Bone marrow (tissue), 2 donors: Measurements from ENCODE around the gene SCAMP2.
A peak's percentile ranks its signal among the peaks of the same experiment; 100 is the strongest.
"Not testable (repeated sequence)": the region's sequence is repeated elsewhere in the genome, so short reads cannot be mapped to it uniquely, and the experiment has no call there.

ENCODE experiments used
- DNase-seq, 2 donors: peaks; one replicate each; lab custom pipeline; 2025; lab: John Stamatoyannopoulos, UW

SCAMP2 gene, protein sequence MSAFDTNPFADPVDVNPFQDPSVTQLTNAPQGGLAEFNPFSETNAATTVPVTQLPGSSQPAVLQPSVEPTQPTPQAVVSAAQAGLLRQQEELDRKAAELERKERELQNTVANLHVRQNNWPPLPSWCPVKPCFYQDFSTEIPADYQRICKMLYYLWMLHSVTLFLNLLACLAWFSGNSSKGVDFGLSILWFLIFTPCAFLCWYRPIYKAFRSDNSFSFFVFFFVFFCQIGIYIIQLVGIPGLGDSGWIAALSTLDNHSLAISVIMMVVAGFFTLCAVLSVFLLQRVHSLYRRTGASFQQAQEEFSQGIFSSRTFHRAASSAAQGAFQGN

DNA sequence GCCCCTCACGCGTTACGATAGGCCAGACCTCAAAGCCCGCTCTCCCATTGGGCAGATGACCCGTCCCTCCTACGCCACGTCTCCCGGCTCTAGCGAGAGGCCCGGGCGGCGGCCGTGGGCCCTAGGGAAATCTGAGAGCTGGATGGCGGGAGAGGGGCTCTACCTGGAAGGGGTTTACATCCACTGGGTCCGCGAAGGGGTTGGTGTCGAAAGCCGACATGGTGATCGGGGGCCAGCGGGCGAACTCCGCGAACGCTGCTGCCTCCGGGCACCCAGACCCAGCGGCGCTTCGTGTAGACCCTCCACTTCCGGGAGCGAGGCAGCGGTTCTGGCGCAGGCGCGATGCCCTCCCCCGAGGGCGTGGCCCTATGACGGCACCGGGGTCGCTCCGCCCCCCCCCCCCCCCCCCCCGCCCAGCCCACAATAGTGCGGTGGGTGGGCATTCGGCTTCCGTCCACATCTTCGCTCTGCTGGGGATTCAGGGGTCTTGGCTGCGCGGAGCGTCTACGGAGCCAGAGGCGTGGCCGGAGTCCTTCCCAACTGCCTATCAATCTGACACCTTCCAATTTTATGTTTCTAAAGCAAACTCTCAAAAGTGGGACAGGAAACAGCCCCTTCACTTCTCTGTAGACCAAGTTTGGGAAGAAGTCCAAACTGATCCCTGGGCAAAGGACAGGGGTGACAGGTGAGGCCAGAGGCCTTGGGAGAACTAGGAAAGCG, at the start of gene SCAMP2:
Gene SCAMP2, minus strand, starts transcription at position 330 of the 720 bp plus-strand sequence. Its CDS starts 110 bp downstream, at position 220.
- peak; percentile 91 to 98 for DNase-seq

DNA sequence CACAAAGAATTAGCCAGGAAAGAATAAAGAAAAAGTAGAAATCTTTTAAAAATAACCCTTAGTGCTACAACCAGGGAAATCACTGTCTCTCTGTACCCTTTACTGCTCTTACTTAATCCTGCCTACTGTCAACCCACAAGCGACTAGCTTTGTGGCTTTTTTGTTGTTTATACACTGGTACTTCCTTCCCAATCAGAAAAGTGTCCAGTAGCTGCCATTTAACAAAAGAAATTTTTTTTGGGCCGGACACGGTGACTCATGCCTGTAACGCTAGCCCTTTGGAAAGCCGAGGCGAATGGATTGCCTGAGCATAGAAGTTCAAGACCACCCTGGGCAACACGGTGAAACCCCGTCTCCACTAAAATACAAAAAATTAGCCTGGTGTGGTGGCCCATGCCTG, 47.3 kb upstream of the SCAMP2 start:
- DNase-seq: no peak

DNA sequence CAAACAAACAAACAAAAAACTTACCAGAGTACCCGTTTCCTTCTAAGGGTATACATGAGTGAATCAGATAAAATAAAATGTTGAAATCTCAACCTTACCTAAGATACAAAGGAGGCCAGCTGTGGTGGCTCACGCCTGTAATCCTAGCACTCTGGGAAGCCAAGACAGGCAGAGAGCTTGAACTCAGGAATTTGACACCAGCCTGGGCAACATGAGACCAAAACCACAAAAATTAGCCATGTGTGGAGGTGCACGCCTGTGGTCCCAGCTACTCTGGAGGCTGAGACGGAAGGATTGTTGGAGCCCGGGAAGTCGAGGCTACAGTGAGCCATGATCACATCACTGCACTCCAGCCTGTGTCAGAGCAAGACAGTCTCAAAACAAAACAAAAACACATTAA, 44.5 kb upstream of the SCAMP2 start:
- no peak for DNase-seq

DNA sequence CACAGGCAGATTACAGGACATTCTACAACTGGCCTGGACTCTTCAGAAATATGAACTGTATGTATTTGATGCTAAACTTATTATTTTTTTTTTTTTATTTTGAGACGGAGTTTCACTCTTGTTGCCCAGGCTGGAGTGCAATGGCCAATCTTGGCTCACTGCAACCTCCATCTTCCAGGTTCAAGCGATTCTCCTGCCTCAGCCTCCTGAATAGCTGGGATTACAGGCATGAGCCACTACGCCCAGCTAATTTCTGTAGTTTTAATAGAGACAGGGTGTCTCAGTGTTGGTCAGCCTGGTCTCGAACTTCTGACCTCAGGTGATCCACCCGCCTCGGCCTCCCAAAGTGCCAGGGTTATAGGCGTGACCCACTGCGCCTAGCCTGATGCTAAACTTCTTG, 40.6 kb upstream of the SCAMP2 start:
- DNase-seq: not testable (repeated sequence)

DNA sequence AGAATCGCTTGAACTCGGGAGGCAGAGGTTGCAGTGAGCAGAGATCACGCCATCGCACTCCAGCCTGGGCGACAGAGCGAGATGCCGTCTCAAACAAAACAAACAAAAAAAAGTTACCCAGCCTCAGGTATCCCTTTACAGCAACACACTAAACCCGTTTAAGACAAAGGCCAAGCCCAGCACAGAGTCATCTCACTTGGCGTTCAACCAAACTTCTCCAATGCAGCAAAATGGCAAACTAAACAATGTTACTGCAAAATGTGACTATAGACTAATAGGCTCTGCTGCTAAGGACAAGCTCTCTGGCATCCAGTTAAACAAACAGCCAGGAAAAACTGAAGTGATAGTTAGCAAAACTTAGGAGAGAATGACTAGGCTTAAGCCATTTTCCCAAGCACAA, 39.9 kb upstream of the SCAMP2 start:
- DNase-seq: no peak

DNA sequence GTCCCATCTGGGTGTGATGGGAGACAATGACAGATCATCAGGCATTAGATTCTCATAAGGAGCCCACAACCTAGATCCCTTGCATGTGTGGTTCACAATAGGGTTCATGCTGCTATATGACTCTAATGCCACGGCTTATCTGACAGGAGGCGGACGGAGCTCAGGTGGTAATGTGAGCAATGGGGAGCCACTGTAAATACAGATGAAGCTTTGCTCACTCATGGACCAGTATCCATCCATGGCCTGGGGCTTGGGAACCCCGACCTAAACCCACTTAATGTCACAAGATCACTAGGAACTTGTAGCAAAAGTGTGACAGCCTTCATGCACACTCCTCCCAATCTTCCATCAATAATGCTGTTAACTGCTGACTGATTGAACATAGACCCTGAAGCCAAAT, 35.5 kb upstream of the SCAMP2 start:
- DNase-seq: no peak

DNA sequence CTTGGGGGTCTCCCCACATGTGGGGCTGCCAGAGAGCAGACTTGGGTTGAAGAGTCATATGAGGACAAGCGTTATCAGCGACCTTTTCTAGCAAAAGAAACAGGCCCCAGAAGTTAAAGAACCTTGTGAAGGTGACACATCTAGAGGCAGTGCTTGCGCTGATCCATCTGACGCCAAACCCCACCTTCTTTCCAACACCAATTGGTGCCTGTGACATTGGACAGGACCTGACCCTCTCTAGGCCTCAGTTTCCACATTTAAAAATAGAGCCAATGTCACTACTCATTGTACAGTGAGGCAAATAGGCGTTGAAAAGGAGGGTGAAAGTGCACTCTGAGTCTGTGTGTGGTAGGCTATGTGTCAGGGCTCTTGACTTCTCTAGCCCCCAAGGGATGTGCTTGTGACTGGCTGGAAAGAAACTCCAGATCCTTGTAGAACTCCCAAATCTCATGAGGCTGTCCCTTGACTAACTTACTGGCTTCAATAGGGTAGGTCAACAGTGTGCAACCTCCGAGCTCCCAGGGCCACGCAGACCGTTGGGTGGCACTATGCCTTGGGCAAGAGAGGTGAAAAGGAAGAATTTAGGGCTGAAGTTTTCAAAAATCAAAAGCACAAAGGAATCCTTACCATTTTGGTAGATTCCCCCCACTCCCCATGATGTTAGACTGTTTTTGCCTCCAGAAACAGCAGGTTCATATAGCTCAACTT, 34.2 kb upstream of the SCAMP2 start:
- no peak for DNase-seq

DNA sequence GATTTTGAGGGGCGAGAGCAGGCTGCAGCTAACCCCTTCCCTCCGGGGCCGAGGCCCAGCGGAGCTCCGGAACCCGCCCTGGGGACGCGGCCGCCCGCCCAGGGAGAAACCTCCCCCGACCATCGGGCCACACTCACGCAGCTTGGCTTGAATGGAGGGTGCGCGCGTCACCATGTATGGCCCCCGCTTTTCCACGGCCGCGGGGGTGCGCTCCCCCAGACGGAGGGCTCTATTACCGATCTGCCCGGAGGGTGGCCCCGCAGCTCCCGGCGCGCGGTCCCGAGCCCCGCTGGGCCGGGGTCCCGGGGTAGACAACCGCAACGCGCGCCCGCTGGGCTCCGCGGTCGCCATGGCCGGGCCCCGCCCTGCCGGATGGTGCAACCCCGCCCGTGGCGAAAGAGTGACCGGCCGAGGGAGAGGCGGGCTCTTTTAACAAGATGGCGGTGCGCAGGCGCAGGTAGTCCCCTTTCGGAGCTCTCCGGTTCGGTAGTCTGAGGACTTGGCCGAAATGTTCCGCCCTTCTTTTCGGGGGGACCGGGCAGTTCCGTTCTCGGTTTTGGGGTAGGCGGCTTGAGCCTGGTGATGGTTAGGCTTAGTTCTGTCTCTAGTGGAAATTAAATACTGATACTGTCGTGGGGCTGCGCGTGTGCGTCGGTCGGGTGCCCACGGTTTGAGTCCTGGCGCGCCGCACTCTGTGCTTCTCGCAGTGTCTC, 33.4 kb upstream of the SCAMP2 start, which contains the start of gene FAM219B:
Gene FAM219B, minus strand, starts transcription at position 402 of the 713 bp plus-strand sequence. Its CDS starts 51 bp downstream, at position 351.
- peak; percentile 51 to 87 for DNase-seq

DNA sequence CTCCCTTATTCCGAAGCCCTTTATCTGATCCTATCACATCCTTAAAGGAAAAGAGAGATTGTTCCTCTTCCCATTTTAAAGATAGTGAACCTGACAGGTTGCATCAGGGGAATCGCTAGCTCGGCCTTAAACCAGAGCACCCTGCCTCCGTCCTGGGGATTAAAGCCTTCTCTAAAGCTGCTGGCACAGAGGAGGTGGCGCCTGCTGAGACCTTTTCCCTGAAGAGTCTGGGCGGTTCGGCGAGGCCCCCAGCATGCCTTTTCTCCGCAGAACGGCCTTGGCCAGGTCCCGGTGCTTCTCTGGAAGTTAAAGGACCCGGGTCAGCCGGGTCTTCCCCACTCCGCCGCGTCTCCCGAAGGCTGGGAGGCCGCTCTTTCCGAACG, 32.9 kb upstream of the SCAMP2 start:
- DNase-seq: no peak

DNA sequence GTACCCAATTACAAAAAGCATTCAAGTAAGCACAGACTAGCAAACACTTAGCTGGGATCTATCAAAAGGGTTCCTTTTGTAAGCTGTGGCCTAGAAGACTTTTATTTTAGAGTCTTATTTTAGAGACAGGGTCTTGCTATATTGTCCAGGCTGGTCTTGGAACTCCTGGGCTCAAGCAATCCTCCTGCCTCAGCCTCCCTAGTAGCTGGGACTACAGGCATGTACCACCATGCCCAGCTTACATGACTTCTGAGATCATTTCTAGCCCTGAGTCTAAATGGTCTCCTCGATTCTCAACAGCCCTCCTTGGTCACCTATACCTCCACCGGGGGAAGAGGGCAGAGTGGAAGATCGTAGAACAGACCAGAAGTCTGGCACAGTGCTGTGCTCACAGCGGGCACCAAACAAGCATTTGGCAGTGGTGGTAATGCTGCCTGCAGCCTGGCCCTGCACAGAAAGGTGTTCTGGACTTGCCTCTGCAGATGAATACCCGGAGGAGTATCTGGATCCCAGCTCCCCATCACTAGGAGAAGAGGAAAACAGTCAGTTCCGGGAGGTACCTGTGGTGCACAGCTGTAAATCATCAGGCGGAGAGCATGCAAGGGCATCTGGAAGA, 31.1 kb upstream of the SCAMP2 start:
- no peak for DNase-seq

DNA sequence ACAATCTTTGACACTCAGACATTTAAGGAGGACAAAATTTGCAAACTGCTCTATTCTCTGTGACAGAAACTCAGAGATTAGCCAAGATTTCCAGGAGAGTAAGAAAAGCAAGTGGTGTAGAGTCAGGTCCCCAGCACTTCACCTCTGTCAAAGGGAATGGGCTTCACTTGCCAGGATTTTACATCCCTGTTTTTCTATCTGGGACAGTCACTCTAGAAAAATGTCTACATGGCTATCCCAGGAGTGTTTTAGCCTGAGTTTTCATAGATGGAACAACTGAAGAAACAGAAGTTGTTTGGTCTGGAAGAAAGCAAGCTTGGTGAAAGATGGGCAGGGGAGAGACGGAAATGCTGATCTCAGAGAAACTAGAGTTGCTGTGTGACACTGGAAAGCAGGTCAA, 30.5 kb upstream of the SCAMP2 start:
- no peak for DNase-seq

DNA sequence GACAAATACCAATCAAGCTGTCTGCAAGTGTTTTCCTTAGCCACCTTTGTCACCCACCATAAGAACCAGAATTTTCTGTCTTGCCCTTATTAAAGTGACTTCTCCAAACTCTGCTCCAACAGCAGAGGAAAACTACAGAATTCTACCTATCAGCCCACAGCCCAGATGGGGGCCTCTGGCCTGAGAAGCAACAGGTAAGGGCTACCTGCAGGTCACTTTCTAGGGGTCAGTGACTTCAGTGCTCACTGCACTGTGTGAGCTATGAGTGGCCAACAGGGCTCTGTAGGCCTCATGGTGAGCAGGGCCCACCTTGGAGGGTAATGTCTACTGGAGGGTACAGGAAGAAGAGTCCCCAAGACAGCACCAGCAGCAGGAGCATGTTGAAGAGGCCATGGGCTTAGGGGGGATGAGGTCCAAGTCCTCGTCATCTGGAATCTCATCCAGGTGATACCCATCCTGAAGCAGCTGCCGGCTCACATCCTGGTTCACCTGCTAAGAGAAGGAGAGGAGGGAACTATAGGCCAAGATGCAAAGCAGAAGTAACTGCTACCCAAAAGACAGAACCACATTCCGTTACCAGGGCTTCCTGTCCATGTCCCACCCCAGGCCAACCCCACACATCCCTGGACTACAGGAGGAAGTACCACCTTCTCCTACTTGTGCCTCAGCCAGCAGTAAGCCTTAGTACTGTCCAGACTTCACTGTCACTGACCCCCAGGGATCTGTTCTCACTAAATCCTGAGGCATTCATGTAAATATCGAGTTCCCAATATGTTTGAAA, 29.3 kb upstream of the SCAMP2 start:
- DNase-seq: no peak

DNA sequence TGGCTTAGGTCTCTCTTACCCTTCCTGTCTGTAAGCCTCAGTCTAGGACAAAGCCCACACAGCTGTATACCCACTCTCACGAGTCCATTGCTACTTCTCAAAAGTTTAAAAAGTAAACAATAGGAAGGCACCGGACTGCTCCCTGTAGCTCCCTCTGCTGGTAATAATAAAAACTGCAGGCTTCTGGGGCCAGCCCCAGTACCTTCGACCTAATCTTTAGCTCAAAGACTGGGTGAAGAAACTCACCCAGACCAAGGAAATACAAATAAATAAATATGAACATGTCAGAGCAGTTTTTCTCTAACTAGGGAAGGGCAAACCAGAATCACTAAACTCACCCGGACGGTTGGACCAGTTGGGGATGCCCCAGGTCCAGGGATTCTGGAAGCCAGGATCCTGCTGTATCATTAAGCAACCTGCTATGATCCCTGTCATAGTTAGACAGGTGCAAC, 28.5 kb upstream of the SCAMP2 start:
- peak; percentile 4 to 61 for DNase-seq

DNA sequence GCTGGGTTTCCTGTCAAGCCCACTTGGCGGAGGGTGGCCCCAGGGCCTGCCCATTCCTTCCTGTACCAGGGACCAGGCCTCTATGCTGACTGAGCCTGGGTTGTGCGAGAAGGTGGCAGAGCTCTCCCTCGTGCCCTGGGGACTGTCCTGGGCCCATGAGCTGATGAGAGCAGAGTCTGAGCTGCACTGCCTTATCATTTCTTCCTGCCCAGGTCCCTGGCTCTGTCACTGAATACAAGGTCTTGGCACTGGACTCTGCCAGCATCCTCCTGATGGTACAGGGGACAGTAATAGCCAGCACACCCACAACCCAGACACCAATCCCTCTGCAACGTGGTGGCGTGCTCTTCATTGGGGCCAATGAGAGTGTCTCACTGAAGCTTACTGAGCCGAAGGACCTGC, 24.1 kb upstream of the SCAMP2 start:
- DNase-seq: no peak

DNA sequence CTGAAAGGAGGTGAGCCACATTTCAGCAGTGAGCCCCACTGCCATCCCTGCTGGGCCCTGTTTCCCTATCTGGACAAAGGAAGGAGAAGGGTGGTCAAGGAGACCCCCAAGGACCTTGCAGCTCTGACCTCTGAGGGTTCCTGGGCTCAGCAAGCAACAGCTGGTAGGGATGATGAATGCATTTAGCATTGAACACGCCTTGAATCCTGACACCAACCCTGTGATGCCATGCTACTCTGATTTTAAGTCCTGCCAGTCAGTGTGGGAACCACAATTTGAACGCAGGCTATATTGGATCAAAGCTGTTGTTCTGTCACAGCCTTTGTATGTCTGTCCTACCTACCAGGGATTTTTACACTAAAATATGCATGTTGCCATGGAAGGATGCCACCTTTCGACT, 23.2 kb upstream of the SCAMP2 start:
- DNase-seq: no peak

DNA sequence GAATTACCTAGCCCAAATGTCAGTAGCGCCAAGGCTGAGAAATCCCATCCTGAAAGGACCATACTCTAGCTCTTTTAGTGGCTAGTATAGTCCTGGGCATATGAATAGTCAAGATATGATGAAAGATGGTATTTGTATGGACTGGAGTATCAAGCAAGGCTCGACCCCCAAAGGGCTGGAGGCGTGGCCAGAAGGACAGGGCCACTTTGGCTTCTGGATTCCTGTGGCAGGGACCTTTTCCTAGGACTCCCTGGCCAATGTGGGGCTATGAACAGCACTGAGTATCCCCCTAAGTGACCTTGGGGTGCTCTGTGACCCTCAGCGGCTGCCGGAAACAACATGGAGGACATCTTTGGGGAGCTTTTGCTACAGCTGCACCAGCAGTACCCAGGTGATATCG, 22.7 kb upstream of the SCAMP2 start:
- DNase-seq: no peak

DNA sequence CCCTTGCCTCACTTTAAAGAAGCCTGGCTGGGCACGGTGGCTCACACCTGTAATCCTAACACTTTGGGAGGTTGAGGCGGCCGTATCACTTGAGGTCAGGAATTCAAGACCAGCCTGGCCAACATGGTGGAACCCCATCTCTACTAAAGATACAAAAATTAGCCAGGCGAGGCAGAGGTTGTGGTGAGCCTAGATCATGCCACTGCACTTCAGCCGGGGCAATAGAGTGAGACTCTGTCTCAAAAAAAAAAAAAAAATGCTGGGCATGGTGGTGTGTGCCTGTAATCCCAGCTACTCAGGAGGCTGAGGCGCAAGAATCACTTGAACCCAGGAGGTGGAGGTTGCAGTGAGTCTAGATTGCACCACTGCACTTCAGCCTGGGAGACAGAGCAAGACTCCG, 21.2 kb upstream of the SCAMP2 start:
- not testable (repeated sequence) for DNase-seq

DNA sequence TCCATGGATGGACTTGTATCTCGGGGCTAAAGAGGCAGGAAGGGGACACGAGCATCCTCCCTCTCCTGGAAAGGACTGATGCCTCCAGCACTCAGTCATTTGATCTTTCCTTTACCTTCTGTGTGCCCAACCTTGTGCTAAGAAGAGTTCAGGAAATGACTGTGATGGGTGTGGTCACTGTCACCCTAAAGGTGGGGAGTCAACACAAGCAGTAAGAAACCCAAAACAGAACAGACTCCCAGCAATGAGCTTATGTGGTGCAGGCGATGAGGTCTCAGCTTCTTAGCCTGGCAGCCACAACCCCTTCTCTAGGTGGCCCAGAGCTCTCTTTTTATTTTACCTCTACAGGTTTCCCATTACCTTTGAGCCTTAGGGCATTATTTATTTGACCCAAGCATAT, 20.5 kb upstream of the SCAMP2 start:
- DNase-seq: no peak

DNA sequence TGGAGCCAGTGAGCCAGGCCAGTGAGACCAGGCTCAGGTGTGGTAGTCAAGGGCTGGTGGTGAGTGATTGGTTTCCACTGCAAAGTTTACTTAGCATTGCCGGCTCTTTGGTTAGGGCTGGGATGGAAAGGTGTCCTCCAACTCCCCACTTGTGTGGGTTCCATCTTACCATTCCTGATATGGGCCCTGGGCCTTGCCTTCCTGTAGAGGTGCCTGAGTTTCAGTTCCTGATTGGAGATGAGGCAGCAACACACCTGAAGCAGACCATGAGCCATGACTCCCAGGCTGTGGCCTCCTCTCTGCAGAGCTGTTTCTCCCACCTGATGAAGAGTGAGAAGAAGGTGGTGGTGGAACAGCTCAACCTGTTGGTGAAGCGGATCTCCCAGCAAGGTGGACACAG, 19.8 kb upstream of the SCAMP2 start:
- no peak for DNase-seq

DNA sequence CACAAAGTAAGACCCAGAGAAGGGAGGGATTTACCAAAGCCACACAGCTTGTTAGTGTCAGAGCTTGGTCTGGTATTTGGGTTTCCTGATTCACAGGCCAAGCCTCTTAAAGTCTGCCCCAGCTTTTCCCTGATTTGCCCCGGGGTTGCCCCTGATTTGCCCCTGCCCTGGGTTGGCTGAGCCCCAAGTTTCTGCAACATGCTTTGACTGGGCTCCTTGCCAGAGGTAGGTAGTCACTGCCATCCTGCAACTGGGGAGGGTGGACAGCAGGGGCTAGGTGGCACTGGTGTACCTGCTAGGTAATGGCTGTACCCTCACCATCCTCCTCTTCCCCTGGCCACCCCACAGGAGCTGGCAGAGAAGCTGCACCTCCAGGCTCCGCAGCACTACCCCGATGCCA, 19.1 kb upstream of the SCAMP2 start:
- DNase-seq: no peak

DNA sequence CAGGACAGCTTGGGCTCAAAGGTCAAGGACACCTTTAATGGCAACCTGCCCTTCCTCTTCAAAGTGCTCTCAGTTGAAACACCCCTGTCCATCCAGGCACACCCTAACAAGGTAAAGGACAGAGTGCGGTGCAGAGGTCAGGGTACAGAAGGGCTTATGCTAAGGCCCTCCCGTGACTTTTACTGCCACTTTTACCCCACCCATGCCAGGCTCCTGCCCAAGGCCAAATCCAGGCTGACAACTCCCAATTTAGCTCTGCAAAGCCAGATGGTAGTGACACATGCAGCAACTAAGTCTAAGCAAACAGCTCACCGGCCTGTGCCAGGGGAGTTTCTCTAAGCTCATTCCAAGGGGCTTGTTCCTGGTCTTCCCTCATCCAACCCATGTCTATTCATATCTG, 18.3 kb upstream of the SCAMP2 start:
- DNase-seq: no peak
